AG09319 (cell line): ENCODE results near the gene WDR45B.

Source experiments
- DNase-seq: peaks from one replicate; pipeline ENCODE4 v3.0.0-alpha.2; 2010; ENCODE audit warnings: low read depth; ENCODE audit errors: extremely low read depth
- CTCF ChIP-seq: IDR thresholded peaks from 2 replicates; pipeline ENCODE4 v1.5.1; 2011; ENCODE audit warnings: low read depth, mild to moderate bottlenecking, inconsistent platforms, low read length, moderate library complexity

The WDR45B gene

DNA sequence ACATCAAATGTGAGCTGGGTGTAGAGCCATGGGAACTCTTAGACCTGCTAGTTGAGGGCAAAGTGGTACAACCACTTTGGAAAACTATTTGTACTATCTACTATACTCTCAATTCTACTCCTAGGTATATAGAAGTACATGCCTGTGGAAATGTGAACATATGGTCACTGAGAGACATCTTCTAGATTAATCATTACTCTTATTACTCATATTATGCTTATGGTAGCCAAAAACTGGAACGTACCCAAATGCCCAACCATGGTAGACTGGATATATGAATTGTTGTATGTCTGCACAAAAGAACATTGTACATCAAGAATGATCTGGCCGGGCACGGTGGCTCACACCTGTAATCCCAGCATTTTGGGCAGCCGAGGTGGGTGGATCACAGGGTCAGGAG is 2.7 kb downstream of the WDR45B start:
- TF ChIP-seq CTCF = no peak
- DNase-seq = no peak

- no peak for DNase-seq
- TF ChIP-seq CTCF = no peak
Measured at GRCh38 chr17:82644148-82644547, 4.1 kb downstream of the WDR45B start.

- no peak for TF ChIP-seq CTCF
- DNase-seq = no peak
Measured at GRCh38 chr17:82642022-82642421, 6.2 kb downstream of the WDR45B start.

DNA sequence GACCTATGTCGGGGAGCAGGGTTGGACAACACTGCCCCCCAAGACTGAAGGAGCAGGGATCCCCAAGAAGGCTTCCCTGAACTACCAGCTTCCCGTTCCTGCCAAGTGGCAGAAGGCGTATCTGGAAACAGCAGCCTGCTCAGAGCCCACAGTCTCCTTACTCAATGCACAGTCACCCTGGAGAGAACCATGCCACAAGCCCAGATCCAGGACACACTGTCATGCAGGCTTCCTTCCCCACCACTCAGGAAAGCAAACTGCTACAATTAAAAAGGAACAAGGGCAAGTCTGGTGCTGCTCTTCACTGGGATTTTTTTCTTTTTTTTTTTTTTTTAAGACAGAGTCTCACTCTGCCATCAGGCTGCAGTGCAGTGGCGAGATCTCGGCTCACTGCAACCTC is 8.2 kb downstream of the WDR45B start:
- DNase-seq = no peak
- no peak for TF ChIP-seq CTCF

DNA sequence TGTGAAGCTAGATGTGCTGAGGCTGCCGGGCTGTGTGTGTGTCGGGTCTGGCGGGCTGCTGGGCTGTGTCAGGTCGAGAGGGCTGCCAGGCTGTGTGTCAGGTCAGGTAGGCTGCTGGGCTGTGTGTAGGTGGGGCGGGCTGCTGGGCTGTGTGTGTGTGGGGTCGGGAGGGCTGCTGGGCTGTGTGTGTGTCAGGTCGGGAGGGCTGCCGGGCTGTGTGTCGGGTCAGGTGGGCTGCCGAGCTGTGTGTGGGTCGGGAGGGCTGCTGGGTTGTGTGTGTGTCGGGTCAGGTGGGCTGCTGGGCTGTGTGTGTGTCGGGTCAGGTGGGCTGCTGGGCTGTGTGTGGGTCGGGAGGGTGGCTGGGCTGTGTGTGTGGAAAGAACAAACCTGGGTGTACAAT is 8.6 kb downstream of the WDR45B start:
- no peak for DNase-seq
- no peak for TF ChIP-seq CTCF

DNA sequence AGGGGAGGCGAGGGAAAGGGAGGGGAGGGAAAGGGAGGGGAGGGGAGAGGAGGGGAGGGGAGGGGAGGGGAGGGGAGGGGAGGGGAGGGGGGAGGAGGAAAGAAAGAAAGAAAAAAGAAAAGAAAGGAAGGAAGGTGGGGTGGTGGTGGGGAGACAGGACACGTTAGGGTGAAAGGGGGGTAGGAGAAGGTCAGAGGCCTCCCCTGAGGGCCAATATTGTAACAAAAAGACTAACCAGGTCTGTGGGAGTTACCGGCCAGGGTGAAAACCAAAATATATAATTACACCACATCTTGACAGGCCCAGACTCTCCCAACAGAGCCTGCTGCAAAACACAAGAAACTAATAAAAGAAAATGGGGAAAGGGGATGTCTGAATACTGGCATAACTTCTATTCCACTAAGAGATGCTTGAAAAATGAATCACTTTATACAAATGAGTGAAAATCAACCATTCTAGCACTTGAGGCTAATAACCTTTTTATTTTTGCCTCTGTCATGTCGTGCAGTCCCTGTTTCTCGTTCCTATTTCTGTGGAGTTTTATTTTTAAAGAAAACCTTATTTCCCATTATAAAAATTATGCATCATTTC is 10.0 kb downstream of the WDR45B start:
- TF ChIP-seq CTCF = no peak
- DNase-seq = no peak

- TF ChIP-seq CTCF = no peak
- no peak for DNase-seq
Measured at GRCh38 chr17:82636626-82637598, 11.3 kb downstream of the WDR45B start.
